Stimulated activated CD4-positive, alpha-beta T cell treated with anti-CD3 and anti-CD28 coated beads, Interleukin-2, amount 100 ng/mL, for 4 hours (primary cell): ENCODE data around the gene CEBPG.

ENCODE experiments used
- DNase-seq: peaks from one replicate; pipeline ENCODE4 v3.0.0-alpha.2; 2020; ENCODE audit warnings: low read depth

Gene CEBPG

DNA sequence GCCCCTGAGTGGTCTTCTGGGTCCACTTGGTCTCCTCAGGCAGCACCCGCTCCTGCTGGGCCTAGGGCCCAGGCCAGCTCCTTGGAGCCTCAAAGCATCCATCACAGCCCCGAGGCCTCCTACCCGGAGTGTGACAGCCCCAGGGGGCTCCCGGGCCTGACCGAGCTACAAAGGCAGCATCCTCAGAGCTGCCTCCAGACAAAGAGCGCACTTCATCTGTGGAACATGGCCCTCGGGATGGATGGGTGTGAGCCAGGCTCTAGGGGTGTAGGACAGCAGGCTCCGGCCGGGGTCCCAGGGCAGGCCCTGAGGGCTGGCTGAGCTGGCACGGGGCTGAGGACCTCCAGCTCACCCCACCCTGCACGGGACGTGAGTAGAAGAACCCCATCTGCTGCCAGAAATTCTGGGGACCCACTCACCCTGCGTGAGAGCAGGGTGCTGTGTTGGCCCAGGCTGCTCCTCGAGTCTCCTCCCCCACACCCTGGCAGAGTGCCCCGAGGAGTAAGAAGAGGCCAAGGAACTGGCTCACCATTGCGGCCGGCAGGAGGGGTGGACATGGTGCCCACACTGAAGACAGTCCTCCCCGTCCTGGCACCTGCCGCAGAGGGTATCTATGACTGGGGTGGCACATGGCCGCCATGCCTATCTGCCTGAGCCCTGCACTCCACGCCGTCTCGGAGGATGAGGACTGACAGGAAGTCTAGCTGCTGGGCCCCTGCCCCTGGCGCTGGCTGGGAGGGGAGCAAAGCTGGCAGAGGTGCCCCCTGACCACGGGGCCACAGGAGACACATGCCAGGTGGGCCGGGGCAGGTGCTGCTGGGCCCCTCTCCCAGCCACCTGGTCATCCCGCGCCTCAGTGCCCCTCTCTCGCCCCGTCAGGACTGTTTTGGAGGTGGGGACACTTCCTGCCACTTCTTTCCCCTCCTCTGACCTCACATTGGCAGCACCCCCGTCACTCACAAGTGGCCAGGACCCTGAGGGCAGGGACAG, 22.3 kb downstream of the CEBPG start:
- no peak for DNase-seq

DNA sequence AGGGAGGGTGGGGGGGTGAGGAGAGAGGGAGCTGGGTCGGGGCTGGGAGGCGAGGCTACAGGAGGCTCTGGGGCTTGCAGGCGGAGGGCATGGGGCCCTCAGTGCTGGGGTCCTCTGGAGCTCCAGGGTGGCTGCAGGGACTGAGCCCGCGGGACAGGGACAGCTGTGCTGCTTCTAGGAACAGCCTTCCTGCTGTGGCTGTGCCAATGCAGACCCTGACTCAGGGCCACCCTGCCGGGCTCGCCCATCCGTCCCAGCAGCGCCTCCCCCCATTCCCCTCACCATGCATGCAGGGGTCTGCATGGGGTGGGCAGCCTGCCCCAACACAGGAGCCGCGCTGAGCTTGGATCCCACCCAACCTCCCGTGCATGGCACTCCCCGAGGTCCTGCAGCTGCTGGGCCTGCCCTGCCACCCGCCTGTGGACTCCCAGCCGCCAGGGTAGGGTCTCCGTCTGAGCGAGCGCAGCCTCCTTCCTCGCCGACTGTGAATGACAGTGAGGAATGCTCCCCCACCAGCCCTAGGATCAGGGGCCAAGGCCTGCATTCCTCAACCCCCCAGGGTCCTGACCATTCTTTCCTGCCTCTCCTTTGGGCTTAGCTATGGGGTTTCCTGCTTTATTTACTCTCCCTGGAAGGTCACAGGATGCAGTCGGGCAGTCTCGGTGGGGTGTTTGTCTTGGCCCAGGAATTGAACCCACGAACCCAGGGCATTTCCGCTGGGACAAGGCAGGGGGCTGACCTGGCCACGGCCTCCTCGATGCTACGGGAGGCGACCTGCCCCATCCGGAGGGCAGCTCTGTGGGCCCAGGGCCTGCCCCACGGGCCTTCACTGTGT, 23.4 kb downstream of the CEBPG start:
- no peak for DNase-seq

DNA sequence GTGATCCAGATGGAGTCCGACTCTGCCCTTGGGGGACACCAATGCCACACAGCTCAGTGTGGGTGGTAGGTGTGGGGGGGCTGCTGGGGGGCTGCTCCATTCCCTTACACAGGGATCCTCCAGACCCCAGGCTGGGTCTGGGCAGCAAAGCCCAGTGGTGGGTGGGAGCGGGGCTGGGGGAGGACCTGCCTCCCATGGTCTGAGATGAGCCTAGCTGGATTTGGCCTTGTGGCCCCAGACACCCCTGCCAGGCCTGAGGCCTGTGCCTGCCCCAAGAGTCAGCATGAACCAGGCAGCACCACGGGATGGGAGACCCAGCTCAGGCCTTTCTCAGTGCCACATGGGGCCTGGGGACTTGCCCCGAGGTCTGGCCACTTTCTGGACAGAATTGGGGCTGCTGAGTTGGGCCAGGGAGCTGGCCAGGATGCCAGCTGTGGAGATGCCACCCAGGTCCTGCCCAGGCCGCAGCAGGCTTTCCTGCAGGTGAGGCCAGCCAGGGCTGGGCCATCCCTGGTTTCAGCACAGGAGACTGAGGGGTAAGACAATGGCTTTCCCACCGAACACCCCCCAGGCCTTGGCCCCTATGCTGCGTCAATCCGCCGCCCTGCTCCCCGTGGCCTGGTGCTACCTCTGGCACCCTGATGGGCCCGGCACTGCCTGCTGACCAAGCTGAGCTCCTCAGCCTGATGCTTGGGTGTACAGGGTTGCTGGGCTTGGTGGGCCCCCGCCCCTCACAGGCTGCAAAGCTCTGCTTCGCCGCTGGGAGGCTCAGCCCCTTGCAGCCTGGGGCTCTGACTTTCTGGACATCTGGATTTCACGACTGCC, 24.2 kb downstream of the CEBPG start:
- no peak for DNase-seq

DNA sequence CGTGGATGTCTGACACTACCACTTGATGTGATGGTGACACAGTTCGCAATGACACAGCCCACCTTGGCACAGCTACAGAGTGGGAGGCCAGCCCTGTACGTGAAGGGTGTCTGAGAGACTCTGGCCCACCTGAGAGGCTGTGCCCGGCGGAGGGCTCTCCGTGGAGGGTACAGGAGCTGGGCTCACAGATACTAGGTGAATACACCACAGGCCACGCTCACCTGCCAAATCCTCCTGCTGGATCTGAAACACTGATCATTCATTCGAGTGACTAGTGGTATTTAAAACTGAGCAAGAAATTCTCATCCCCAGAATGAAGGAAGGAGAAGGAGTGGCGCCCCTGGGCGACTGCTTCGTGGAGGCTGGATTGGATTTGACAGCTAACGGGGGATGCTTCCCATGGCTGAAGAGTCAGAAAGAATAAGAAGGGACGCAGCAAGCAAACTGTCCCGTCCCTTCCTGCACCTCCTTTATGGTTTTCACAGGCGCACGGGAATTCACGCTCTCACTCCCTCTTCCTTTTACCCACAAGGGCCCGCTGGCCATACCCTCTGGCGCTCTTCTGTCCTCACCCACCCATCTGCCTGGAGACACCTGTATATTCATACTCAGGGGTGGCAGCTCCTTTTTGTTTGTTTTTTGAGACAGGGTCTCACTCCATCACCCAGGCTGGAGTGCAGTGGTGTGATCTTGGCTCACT, 25.0 kb downstream of the CEBPG start:
- DNase-seq: no peak

DNA sequence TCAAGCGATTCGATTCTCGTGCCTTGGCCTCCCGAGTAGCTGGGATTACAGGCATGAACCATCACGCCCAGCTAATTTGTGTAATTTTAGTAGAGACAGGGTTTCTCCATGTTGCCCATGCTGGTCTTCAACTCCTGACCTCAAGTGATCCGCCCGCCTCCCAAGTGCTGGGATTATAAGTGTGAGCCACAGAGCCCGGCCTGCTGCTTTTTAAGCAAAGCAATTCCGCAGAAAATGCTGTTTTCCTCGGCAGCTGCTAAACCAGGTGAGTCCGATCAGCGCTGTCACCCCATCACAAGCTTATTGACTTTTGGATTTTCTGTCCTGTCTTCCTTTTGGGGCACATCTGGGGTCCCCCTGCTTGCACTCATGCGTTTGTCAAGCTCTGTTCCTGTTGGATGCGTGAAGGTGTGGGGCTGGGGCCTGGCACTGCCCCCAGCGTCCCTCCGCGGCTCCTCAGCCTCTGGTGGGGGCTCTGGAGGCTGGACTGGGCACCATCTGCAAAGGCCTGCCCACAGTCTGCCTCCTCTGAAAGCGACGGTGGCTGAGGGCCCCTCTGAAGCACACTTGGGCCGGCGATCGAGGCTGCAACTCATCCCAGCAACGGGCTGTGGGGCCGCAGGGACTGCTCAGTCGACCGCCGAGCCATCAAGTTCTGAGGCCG, 25.7 kb downstream of the CEBPG start:
- DNase-seq: no peak

DNA sequence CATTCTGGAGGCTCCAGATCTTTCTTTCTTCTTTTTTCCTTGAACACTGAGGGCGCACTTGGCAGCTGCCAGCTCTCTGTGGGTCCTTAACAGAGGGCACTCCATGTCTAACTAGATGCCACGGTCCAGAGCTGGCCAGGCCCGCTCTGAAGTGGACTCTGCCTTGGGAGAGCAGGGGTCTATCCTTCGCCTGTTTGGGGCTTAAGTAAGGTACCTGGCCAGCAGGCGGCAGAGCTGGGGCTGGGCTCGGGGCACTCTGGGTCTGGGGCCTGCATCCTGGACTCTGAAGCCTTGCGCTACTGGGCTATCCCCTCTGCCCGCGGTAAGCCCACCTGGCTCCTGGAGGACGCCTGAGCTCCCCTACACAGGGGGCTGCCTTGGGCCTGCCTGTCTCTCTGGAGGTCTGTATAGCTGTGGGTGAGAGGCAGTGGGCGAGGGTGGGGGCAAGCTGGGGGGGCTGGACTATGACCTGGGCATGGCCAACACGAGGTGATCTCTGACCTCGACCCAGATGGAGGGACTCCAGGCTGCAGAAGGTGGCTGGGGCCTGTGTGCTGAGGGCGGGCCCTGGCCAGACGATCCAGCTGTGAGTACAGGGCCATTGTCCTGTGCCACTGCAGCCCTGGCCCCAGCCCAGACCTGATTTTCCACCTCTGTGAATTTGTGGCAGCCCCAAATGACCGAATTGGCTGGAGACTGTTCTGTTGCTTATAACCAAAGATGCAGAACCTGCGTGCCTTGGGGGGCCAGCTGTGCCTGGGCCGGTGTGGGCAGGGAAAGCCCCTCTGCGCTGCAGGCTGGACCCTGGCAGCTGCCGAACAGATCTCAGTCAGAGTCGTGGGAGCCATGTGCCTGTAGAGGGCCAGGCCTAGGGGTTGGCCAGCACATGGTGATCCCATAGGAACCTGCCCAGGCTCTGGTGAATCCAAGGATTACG, 26.5 kb downstream of the CEBPG start:
- DNase-seq: no peak

DNA sequence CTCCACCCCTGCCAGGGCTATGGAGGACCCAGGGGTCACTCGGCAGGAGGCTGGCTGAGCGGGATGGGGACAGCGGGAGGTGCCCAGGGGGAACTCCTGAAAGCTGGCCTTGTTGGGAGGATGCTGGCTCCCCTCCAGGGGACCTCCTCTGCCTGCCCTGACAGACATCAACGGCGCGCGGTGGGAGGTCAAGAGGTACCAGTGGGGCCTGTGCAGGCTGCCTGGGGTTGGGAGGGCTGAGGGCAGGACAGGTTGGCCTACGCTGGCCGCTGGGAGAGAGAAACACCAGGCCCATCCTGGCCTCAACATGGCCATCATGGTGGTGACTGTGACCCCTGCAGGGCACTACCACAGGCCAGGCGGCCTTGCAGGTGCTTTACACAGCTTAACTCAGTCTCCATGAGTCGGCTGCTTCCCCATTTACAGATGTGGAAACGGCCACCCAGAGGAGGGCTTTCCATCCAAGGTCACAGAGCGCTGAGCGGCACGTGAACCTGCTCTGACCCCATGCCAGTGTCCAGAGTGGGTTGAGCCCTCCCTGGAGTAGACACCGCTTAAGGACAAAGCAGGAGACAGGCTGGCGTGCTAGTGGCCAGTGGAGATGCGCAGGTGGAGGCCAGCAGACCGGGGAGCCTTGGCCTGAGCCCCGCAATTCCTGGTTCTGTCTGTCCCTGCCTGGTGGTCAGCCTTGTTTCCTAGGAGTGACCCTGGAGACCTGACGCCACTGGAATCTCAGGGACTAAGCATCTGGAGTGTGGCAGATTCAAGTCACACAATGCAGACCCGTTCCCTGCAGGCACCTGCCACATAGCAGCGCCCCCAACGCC, 27.6 kb downstream of the CEBPG start:
- no peak for DNase-seq

DNA sequence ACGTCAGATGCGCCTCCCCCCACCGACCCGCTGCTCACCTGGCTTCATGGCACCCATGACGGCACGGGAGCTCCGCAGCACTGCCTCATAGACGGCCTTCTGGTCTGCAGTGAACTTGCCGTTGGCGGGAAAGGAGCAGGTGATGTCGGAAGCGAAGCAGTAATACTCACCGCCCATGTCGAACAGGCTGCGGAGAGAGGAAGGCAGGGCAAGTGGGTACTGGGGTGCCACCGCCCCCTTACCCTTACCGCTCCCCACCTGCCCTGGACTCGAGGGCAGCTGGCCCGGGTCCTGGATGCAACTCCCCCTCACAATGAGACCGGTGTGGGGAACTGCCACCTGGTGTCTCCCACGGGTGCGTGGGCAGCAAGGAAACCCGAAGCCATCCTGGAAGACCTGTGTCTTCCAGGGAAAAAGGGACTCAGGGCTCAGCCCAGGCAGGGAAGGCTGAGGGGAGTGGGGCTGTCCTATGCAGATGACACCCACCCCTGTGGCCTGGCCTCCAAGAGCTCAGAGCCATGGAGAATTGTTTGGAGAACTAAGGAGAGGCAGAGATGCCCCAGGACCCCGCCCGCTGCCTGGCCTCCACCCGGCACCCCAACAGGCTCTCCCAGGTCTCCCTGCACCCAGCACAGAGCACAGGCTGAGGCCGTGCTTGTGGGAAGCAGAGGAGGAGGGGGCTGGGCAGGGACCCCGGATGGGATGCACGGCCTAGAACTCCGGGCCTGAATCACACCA, 28.3 kb downstream of the CEBPG start:
- DNase-seq: no peak

DNA sequence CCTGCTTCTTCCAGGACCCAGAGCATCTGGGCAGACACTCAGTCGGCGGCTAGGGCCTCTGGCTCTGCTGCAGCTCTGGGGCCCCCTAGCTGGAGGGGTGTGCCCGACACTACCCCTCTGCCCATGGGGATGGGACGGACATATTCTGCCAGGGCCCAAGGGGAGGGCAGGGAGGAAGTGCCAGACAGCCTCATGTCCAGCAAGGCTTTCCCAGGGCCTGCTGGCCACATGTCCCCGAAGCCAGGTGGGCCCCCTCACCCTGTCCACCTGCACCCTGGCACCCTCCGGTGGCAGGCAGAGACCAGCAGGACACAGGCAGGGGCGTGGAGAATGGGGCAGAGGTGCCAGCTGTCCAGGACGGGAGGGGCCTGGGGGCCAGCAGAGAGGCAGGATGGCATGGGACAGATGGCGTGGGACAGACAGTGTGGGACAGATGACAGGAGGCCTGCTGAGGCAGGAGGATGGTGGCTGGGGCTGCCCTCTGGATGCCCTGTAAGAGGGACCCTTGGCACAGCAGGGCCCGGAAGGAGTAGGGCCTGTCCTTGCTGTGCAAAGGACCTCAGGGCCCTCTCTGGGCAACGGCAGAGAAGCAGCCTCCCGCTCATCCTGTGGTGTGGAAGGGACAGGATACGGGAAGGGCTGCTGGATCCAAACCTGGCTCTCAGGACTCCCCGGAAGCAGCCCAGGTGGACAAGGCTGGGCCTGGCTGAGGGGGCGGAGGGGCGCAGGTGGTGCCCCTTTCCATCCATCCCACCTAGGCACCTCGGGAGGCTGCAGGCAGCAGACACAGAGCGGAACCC, 29.1 kb downstream of the CEBPG start:
- DNase-seq: no peak

DNA sequence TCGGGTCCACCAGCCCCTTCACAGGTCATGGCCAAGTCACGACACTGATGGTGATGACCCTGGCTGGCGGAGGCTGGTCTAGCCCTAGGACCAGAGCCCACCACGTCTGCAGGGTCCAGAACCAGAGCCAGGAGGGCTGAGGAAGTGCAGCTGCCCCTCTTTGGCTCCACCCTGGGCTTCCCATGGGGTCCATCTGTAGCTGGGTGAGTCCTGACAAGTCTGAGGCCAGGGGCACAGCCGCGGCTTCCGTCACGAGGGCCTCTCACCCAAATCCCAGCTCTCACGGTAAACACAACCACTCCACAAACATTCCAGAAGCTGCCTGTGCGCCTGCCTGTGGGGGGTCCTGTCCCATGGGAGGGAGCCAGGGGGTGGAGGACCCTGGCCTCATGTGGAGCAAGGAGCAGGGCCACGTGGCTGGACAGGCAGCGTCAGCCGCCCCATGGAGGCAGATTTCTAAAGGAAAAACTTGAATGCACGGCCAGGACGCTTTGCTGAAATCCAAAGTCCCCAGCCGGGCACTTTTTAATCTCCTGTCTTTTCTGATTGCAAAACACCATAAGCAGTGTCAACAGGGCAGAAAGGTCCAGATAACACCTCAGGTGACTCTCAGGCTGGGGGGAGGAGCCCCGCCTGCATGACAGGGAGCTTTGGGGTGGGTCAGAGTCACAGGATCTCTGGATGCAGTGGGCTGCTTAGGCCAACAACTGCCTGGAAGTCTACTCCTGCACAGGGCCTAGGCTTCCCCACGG, 29.9 kb downstream of the CEBPG start:
- DNase-seq: no peak

DNA sequence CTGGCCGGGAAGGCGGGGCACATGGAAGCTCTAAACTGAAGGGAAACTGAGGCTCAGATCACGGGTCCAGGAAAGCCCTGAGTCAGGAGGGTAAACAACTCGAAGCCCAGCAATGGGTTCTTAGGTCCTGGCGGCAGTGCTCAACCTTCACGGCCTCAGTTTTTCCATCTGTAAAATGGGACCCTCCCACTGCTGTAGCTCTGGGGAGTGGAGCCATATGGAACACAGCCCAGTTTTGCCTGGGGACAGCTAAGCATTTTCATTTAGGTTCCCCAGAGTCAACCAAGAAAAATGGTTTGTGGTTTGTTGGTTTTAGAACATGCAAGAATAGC, 30.4 kb downstream of the CEBPG start:
- DNase-seq: no peak

DNA sequence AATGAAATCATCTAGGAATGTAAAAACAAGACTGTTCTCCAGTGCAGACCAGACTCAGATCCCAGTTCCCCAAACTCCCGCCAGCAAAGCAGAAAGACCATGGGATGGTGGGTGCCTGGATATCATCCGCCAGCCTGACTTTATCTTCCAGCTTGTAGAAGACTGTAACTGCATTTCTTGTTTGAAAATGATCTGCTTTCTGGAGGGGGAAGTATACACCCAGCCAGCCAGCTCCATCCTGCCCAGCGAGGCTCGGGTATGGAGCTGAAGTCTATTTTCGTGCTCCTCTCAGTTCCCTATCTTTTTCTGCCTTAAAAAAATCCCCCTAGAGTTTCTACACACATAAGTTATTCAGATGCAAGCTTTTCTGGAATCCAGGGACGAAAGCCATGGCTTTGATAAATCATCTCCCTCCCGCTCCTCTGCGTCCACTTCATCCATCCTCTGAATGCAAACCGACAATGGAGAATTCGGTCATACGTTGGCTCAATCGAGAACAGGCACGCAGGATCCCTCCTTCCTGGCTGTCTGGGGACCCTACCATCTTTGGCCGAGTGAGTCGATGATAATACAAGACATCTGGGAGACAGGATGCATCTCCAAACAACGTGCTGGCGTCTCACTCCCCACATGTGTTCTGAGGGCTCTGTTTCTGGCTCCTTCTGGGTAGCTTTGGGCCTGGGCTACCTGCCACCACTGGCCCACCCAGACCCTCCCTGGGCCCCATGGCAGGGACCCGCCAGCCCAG, 31.2 kb downstream of the CEBPG start:
- DNase-seq: no peak

DNA sequence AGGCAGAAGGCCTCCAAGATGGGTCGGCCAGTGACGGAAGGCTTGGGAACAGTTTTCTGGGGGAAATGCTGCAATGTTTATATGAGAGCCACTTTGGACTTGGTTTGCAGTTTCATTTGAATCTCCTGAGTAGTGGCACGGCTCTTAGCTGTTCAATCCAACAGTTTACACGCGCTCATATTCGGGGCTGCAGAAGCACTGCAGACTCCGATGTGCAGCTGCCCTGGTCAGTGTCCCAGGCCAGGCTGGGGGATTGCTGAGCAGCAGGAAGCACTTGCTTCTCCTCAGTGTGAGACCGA, 31.7 kb downstream of the CEBPG start:
- DNase-seq: no peak

DNA sequence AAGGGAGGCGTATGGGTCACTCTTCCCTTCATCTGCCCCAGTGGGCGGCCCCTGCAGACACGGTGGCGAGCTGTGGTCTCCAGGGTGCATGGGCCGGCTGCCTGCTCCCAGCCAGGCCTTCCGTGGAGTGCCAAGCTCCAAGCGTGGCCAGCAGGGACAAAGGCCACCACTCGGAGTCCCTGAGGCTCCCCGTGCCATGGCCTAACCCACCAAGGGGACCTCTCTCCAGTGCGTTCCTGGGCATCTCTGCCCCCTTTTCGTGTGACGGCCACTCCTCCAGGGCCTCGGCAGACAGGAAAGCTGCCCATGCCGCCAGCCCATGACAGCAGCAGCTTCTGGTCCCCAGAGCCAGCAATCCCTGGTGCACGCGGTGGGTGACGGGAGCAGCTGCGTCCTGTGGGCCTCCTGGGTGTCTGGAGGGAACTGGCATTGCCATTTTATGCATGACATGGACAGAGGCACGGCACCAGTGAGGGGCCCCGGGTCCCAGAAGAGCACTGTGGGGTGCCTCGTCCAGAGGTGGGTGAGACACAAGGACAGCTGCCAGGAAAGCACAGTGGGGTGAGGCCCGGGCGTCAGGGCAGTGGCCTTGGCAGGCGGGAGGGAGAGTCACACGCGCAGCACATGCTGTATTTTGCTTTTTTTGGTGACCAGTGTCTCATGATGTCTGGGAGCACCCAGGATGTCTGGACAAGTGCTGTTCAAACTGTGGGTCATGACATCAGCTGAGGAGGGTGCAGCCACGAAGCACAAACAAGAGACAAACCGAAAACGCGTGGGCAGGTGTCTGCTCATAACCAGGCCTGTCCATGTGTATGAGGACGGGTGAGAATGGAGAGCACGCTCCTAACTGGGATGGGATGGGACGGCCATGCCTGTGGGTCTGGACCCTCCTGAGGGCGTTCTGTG, 32.3 kb downstream of the CEBPG start:
- DNase-seq: no peak

DNA sequence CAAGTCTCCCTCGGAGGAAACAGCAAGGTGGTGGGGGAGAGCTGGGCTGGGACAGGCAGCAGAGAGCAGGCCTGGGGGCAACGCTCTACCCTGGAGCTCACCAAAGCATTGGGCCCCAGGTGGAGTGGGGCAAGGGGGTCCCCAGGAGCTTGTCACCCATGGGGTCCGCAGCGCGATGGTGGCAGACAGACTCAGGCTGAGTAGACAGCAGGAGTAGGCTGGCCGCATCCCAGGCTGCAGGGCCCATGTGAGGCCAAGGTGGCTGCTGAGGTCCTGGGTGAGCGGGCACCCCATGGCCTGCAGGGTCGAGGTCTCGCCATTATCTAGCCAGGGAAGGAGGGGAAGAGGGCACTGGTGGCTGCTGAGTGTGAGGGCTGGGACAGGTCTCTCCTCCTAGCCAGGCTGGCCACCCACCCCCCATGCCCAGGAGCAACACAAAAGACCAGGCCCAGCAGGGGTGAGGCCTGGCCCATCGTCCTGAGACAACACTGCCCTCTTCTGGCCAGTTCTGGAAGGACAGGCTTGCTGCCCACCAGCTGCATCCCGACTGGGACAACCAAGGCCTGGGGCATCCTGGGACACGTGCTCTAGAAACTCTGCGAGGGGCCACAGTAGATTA, 33.1 kb downstream of the CEBPG start:
- DNase-seq: peak; percentile 55
